H1 (cell line): ENCODE measurements around the gene LRBA. TPM values are rescaled to one million over a fixed set of nuclear protein-coding genes. Genes with fewer than 3 reads are reported as not detected.
"Not testable (repeated sequence)": the region's sequence is repeated elsewhere in the genome, so short reads cannot be mapped to it uniquely, and the experiment has no call there.

Source experiments
- CTCF ChIA-PET: fragments of 300-600 bp; sonication (Branson Sonifier 250); formaldehyde crosslinking; loops from one replicate; lab custom pipeline; 2021; ENCODE audit not compliant: partially characterized antibody; lab: Charles Lee
- POLR2A ChIA-PET: fragments of 300-600 bp; sonication (Branson Sonifier 250); formaldehyde crosslinking; loops from one replicate; lab custom pipeline; 2021; ENCODE audit warnings: inconsistent platforms; ENCODE audit not compliant: partially characterized antibody; lab: Charles Lee
- DNase-seq, 2 experiments: peaks; one replicate each; pipeline versions ENCODE4 v3.0.0 to v3.0.0-alpha.2; 2010 to 2022; ENCODE audit warnings: low spot score in 2 of 2, low read depth in 1 of 2, mixed read lengths in 1 of 2
- FAIRE-seq: peaks from 2 replicates; lab custom pipeline; 2011; peaks lifted over from hg19 to GRCh38; lab: Jason Lieb, UNC
- H2AFZ ChIP-seq: 2 replicates; pipeline ENCODE4 v1.8.1; 2012; ENCODE audit warnings: low read length, inconsistent platforms
- H2AK5ac ChIP-seq: 2 replicates; pipeline ENCODE4 v1.6.1; 2013; ENCODE audit warnings: low read depth, low read length
- H2BK120ac ChIP-seq: replicated peaks from 2 replicates; pipeline ENCODE3; 2013; ENCODE audit warnings: low read depth, low read length, inconsistent platforms
- H2BK12ac ChIP-seq: 2 replicates; pipeline ENCODE4 v1.6.1; 2013; ENCODE audit warnings: low read depth, low read length
- H2BK15ac ChIP-seq: 2 replicates; pipeline ENCODE4 v1.6.1; 2013; ENCODE audit warnings: low read length
- H2BK20ac ChIP-seq: 2 replicates; pipeline ENCODE4 v1.6.1; 2013; ENCODE audit warnings: low read length
- H2BK5ac ChIP-seq: 2 replicates; pipeline ENCODE4 v1.6.1; 2013; ENCODE audit warnings: low read depth, low read length
- H3K14ac ChIP-seq: 2 replicates; pipeline ENCODE4 v1.6.1; 2013; ENCODE audit warnings: inconsistent platforms; ENCODE audit not compliant: insufficient read length
- H3K18ac ChIP-seq: 2 replicates; pipeline ENCODE4 v1.6.1; 2013; ENCODE audit warnings: low read length; ENCODE audit errors: extremely low read depth
- H3K23ac ChIP-seq: 2 replicates; pipeline ENCODE4 v1.6.1; 2013; ENCODE audit warnings: inconsistent platforms; ENCODE audit not compliant: insufficient read length
- H3K23me2 ChIP-seq: 2 replicates; pipeline ENCODE4 v1.6.1; 2013; ENCODE audit warnings: low read depth, low read length
- H3K27ac ChIP-seq: 2 replicates; pipeline ENCODE4 v1.6.1; 2011; ENCODE audit warnings: low read depth, low read length, inconsistent platforms
- H3K27me3 ChIP-seq, 4 experiments: replicated peaks in 1 of 4; 1 replicate in 1 of 4; 2 replicates in 3 of 4; pipeline versions ENCODE4 v1.6.1 to v1.8.1; 2011 to 2013; ENCODE audit warnings: low read length in 3 of 4, mild to moderate bottlenecking in 3 of 4, inconsistent platforms in 2 of 4, mixed read lengths in 2 of 4, moderate library complexity in 1 of 4; ENCODE audit not compliant: control insufficient read depth in 3 of 4, insufficient read depth in 3 of 4; ENCODE audit errors: extremely low read depth in 1 of 4
- H3K36me3 ChIP-seq, 4 experiments: 2 replicates each; pipeline versions ENCODE4 v1.6.1 to v1.8.1; 2011 to 2013; ENCODE audit warnings: mild to moderate bottlenecking in 4 of 4, low read length in 3 of 4, moderate library complexity in 2 of 4, control low read depth in 1 of 4, inconsistent platforms in 1 of 4; ENCODE audit not compliant: insufficient read depth in 4 of 4, control insufficient read depth in 2 of 4
- H3K4ac ChIP-seq: replicated peaks from 2 replicates; pipeline ENCODE3; 2013; ENCODE audit warnings: low read length, low read depth, mixed read lengths, inconsistent platforms; ENCODE audit not compliant: insufficient read length
- H3K4me1 ChIP-seq, 4 experiments: replicated peaks in 1 of 4; 1 replicate in 1 of 4; 2 replicates in 3 of 4; pipeline versions ENCODE4 v1.6.1 to v1.8.1; 2011 to 2013; ENCODE audit warnings: low read length in 3 of 4, inconsistent platforms in 2 of 4, mixed read lengths in 1 of 4; ENCODE audit not compliant: insufficient read depth in 4 of 4, control insufficient read depth in 3 of 4
- H3K4me2 ChIP-seq, 2 experiments: 2 replicates each; pipeline versions ENCODE4 v1.6.1 to v1.8.1; 2011 to 2013; ENCODE audit warnings: low read depth in 2 of 2, low read length in 2 of 2, control low read depth in 1 of 2, inconsistent platforms in 1 of 2, mild to moderate bottlenecking in 1 of 2; ENCODE audit not compliant: insufficient read depth in 1 of 2
- H3K4me3 ChIP-seq, 4 experiments: fragments of 200-600, 300-600 bp in 1 of 4; sonication (generic), shearing (Covaris generic), sonication (Bioruptor Twin) in 1 of 4; 2 replicates each; pipeline versions ENCODE4 v1.5.1 to v1.8.1; 2011 to 2016; ENCODE audit warnings: low read length in 4 of 4, low read depth in 3 of 4, control low read depth in 2 of 4, inconsistent platforms in 2 of 4, mild to moderate bottlenecking in 2 of 4, mixed read lengths in 1 of 4, moderate library complexity in 1 of 4; ENCODE audit not compliant: insufficient read depth in 2 of 4; ENCODE audit errors: extremely low read depth in 1 of 4
- H3K56ac ChIP-seq: replicated peaks from 2 replicates; pipeline ENCODE3; 2013; ENCODE audit warnings: low read depth, mild to moderate bottlenecking, mixed read lengths, low read length, inconsistent platforms; ENCODE audit not compliant: insufficient read length
- H3K79me1 ChIP-seq: 2 replicates; pipeline ENCODE4 v1.6.1; 2013; ENCODE audit warnings: low read depth, low read length, control low read depth
- H3K79me2 ChIP-seq, 2 experiments: 2 replicates each; pipeline versions ENCODE4 v1.6.1 to v1.8.1; 2012 to 2013; ENCODE audit warnings: low read length in 2 of 2, mild to moderate bottlenecking in 2 of 2, inconsistent platforms in 1 of 2; ENCODE audit not compliant: insufficient read depth in 2 of 2, control insufficient read depth in 1 of 2
- H3K9ac ChIP-seq, 4 experiments: replicated peaks in 1 of 4; 1 replicate in 1 of 4; 2 replicates in 3 of 4; pipeline versions ENCODE4 v1.6.1 to v1.8.1; 2011 to 2013; ENCODE audit warnings: low read depth in 3 of 4, low read length in 3 of 4, control low read depth in 2 of 4, mild to moderate bottlenecking in 2 of 4, moderate library complexity in 2 of 4, inconsistent platforms in 1 of 4; ENCODE audit errors: extremely low read depth in 1 of 4
- H3K9me3 ChIP-seq, 2 experiments: 2 replicates each; pipeline versions ENCODE4 v1.6.1 to v1.8.1; 2012 to 2013; ENCODE audit warnings: mild to moderate bottlenecking in 2 of 2, moderate library complexity in 2 of 2, control low read depth in 1 of 2, inconsistent platforms in 1 of 2, low read depth in 1 of 2, low read length in 1 of 2, mixed read lengths in 1 of 2; ENCODE audit not compliant: insufficient read depth in 2 of 2
- H4K20me1 ChIP-seq, 2 experiments: replicated peaks in 1 of 2; 2 replicates each; pipeline versions ENCODE3 to v1.8.1; 2011 to 2013; ENCODE audit warnings: inconsistent platforms in 2 of 2, low read length in 2 of 2, mild to moderate bottlenecking in 1 of 2; ENCODE audit not compliant: insufficient read depth in 2 of 2, control insufficient read depth in 1 of 2
- H4K5ac ChIP-seq: 2 replicates; pipeline ENCODE4 v1.6.1; 2013; ENCODE audit warnings: low read length, low read depth, mixed read lengths, inconsistent platforms; ENCODE audit not compliant: insufficient read length
- H4K8ac ChIP-seq: 2 replicates; pipeline ENCODE4 v1.8.0; 2013; ENCODE audit warnings: mild to moderate bottlenecking, moderate library complexity, low read length, inconsistent platforms; ENCODE audit not compliant: insufficient read depth; ENCODE audit errors: extremely low read depth
- H4K91ac ChIP-seq: replicated peaks from 2 replicates; pipeline ENCODE3; 2013; ENCODE audit warnings: low read length, mixed read lengths, inconsistent platforms; ENCODE audit not compliant: insufficient read length
- WGBS, 2 experiments: shearing (Covaris generic) in 1 of 2; methylation state at CpG; one replicate each; pipeline versions ENCODE4 v1.1.6 to v1.1.7; 2013 to 2015; ENCODE audit warnings: low lambda C conversion rate in 2 of 2, mixed read lengths in 2 of 2, inconsistent platforms in 1 of 2, low coverage in 1 of 2, missing lambda C conversion rate in 1 of 2; ENCODE audit not compliant: insufficient replicate concordance in 2 of 2, insufficient coverage in 1 of 2, insufficient read length in 1 of 2; ENCODE audit errors: extremely low coverage in 1 of 2, missing lambda C conversion rate in 1 of 2; 5-methylcytosine and 5-hydroxymethylcytosine counted together
- polyA plus RNA-seq, 7 experiments: library from polyadenylated mRNA; depleted of rRNA in 3 of 7; stranded (reverse) in 5 of 7; unstranded in 2 of 7; fragments of >200 nt in 5 of 7; fragments of 200-250 nt in 2 of 7; gene quantifications; 1 replicate in 5 of 7; 2 replicates in 1 of 7; 4 replicates in 1 of 7; pipeline versions ENCODE4 v1.2.1 to v1.2.3, GENCODE V29; 2011 to 2013; ENCODE audit warnings: missing spikeins in 2 of 7, mixed read lengths in 2 of 7
- total RNA-seq: library from RNA; stranded (reverse); fragmentation: NEBNext Ultra II Directional; extraction: Animal tissue kit (Norgen Biotek cat#: 25700); gene quantifications from 2 replicates; pipeline ENCODE4 v1.2.1, GENCODE V29; 2021

LRBA gene
- total and polyA plus RNA-seq, 2 of the 8 experiments (the other 6 are each of a cell fraction or from before 2014, with no cell fraction given): 54.6 to 83.2 TPM

GRCh38 chr4:150993577-150993976 is 21.5 kb downstream of the LRBA start:
- H3K9ac ChIP-seq: not testable (repeated sequence)

More at GRCh38 chr4:150993577-150993976, 21.5 kb downstream of the LRBA start:
- H4K8ac ChIP-seq, DNase-seq, H3K23me2 ChIP-seq, H2BK5ac ChIP-seq, H3K4ac ChIP-seq, H3K36me3 ChIP-seq, H4K5ac ChIP-seq, H2BK15ac ChIP-seq, H2AK5ac ChIP-seq, H3K4me1 ChIP-seq, H3K14ac ChIP-seq, H4K20me1 ChIP-seq, H2BK12ac ChIP-seq, H3K18ac ChIP-seq, POLR2A ChIA-PET, H3K4me2 ChIP-seq, H3K27me3 ChIP-seq, H3K9me3 ChIP-seq, FAIRE-seq, H2BK20ac ChIP-seq, H3K4me3 ChIP-seq, H3K23ac ChIP-seq, H3K56ac ChIP-seq, H3K79me1 ChIP-seq, H4K91ac ChIP-seq, H3K27ac ChIP-seq, H2AFZ ChIP-seq, H2BK120ac ChIP-seq: not testable (repeated sequence)
- peaks cover 9 to 96% of the 10 kb centered on the region in 2 experiments for H3K79me2 ChIP-seq
- WGBS, 2 experiments: 100% methylated on average over 3 of the region's 3 CpGs; no CpG with 5 or more reads in 1 of the 2 experiments
- CTCF ChIA-PET: interaction anchor here (0.6 to 1.0 kb wide), 2 partner anchors 32 to 64 kb away, joined by 3 read pairs; no protein-coding TSS in a partner anchor
